ENCODE data around the gene BLM. TPM values are rescaled to one million over a fixed set of nuclear protein-coding genes. Genes with fewer than 3 reads are reported as not detected.

BLM gene
- total RNA-seq (2022; extraction: Qiagen RNA extraction), result 13.7 to 15.5 TPM (median 14.7 TPM) in 5 replicates

GRCh38 chr15:90716976-90717821, at the start of gene BLM:
Gene BLM (plus strand): TSS chr15:90717346. CDS start chr15:90747393, 30,047 bp downstream.

Other genes with a start within 250 kb of the BLM start
- gene CRTC3, start 187.4 kb upstream of the BLM start, total RNA-seq (2022; extraction: Qiagen RNA extraction), result 18.5 to 27.8 TPM (median 26.5 TPM) in 5 replicates
- 41.5 to 69.8 TPM (median 61.8 TPM) in 5 replicates for gene FURIN, start 151.2 kb downstream of the BLM start, total RNA-seq (2022; extraction: Qiagen RNA extraction)
- gene FES, start 167.2 kb downstream of the BLM start, total RNA-seq (2022; extraction: Qiagen RNA extraction), result 0.58 to 0.83 TPM (median 0.61 TPM) in 5 replicates
- 17.5 to 33.1 TPM (median 26.2 TPM) in 5 replicates for gene MAN2A2, start 186.0 kb downstream of the BLM start, total RNA-seq (2022; extraction: Qiagen RNA extraction)
- gene HDDC3, start 215.2 kb downstream of the BLM start, total RNA-seq (2022; extraction: Qiagen RNA extraction), result 33.1 to 36.7 TPM (median 34.3 TPM) in 5 replicates
- 45.3 to 62.6 TPM (median 58.8 TPM) in 5 replicates for gene UNC45A, start 217.9 kb downstream of the BLM start, total RNA-seq (2022; extraction: Qiagen RNA extraction)
- 23.7 to 41.5 TPM (median 29.0 TPM) in 5 replicates for gene RCCD1, start 237.5 kb downstream of the BLM start, total RNA-seq (2022; extraction: Qiagen RNA extraction)

Measured in A549 treated with dexamethasone at 1 μM for 4 hours (cell line).